SK-N-SH treated with all-trans-retinoic acid at 6 μM for 48 hours (cell line): Measurements from ENCODE around the gene BCL2A1.

Source experiments
- BACH2 ChIP-seq: fragments of 250-450 bp; sonication (Bioruptor Pico); IDR thresholded peaks from 2 replicates; pipeline ENCODE4 v1.9.0; 2021; ENCODE audit warnings: mild to moderate bottlenecking, borderline replicate concordance
- ESRRG ChIP-seq: fragments of 250-450 bp; sonication (Bioruptor Pico); IDR thresholded peaks from 2 replicates; pipeline ENCODE4 v1.6.1; 2021; ENCODE audit warnings: mild to moderate bottlenecking
- PATZ1 ChIP-seq: fragments of 250-450 bp; sonication (Bioruptor Pico); IDR thresholded peaks from 2 replicates; pipeline ENCODE4 v1.8.0; 2020; ENCODE audit warnings: mild to moderate bottlenecking, moderate library complexity, borderline replicate concordance
- POU6F1 ChIP-seq: fragments of 250-450 bp; sonication (Bioruptor Pico); IDR thresholded peaks from 2 replicates; pipeline ENCODE4 v1.8.0; 2021; ENCODE audit warnings: low read depth, mild to moderate bottlenecking, moderate library complexity, borderline replicate concordance
- TSHZ2 ChIP-seq: fragments of 250-450 bp; sonication (Bioruptor Pico); IDR thresholded peaks from 2 replicates; pipeline ENCODE4 v1.5.0; 2020; ENCODE audit warnings: mild to moderate bottlenecking, moderate library complexity

GRCh38 chr15:79978260-79978654 is 7.3 kb upstream of the BCL2A1 start:
- TF ChIP-seq ESRRG = no peak
- no peak for TF ChIP-seq POU6F1 (CRISPR knock-in tag)
- no peak for TF ChIP-seq PATZ1
- TF ChIP-seq TSHZ2 = no peak
- no peak for TF ChIP-seq BACH2 (CRISPR knock-in tag)
